ENCODE results near the gene NTSR1. TPM values are rescaled to one million over a fixed set of nuclear protein-coding genes. Genes with fewer than 3 reads are reported as not detected.

NTSR1 gene
- total and polyA plus RNA-seq, 8 donors: 0.06 to 15.9 (median 0.28) TPM; not detected in 5

DNA sequence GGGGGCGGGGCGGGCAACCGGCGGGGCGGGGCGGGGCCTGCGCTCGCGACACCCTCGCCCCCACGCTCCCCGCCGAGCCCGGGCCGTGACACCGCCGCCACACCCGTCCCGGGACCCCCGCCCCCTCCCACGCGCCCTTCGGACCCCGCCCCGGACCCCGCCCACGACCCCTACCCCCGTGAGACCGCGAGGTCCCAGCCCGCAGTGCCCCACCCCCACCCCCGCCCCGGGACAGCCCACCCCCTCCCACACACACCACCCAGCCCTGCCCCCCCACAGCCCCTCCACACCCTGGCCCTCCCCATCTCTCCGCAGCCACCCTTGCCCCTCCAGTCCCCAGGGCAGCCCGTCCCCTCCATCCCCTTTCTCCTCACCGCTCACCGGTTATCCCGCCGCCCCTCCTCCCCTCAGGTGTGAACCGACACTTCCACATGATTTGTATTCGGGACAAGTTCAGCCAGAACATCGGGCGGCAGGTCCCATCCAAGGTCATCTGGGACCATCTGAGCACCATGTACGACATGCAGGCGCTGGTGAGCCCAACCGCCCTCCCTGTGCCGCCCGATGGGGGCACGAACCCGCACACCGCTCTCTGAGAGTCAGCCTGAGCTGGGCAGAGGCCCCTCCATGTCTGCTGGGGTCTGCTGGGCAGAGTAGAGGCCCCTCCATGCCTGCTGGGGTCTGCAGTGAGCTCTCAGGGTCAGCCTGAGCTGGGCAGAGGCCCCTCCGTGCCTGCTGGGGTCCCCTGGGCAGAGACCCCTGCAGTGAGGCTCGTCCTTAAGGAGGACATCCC is 88.3 kb downstream of the NTSR1 start:
- peak in 1 of 2 donors; percentile 64 for DNase-seq
- Histone ChIP-seq H3K27me3 (no peaks in the 10 kb centered on the region), H3K36me3 (peaks cover 27 to 38% (median 37%) of the 10 kb centered on the region in 4 donors), H3K9me3 (no peaks in the 10 kb centered on the region), H3K27ac (peak overlapping the region; percentile 92 to 97 (median 95)), H3K4me1 (peaks cover 28 to 48% (median 39%) of the 10 kb centered on the region in 4 donors), H3K4me3 (peak overlapping the region; percentile 71 to 85 (median 77))
- intact Hi-C loops (cut with DNase I; ENCODE audit: low total_unique reads): no loop called here
- TF ChIP-seq EP300 (IDR thresholded peaks at IDR 0.05) (no peak), POLR2A (IDR thresholded peaks at IDR 0.05) (no peak), POLR2AphosphoS5 (IDR thresholded peaks at IDR 0.05) (no peak)
- TF ChIP-seq, protein P1, sequence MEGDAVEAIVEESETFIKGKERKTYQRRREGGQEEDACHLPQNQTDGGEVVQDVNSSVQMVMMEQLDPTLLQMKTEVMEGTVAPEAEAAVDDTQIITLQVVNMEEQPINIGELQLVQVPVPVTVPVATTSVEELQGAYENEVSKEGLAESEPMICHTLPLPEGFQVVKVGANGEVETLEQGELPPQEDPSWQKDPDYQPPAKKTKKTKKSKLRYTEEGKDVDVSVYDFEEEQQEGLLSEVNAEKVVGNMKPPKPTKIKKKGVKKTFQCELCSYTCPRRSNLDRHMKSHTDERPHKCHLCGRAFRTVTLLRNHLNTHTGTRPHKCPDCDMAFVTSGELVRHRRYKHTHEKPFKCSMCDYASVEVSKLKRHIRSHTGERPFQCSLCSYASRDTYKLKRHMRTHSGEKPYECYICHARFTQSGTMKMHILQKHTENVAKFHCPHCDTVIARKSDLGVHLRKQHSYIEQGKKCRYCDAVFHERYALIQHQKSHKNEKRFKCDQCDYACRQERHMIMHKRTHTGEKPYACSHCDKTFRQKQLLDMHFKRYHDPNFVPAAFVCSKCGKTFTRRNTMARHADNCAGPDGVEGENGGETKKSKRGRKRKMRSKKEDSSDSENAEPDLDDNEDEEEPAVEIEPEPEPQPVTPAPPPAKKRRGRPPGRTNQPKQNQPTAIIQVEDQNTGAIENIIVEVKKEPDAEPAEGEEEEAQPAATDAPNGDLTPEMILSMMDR (IDR thresholded peaks at IDR 0.05): no peak
- 14 to 60% (median 30%) methylated on average over 2 to 52 of the region's 53 CpGs for WGBS, 5 donors

DNA sequence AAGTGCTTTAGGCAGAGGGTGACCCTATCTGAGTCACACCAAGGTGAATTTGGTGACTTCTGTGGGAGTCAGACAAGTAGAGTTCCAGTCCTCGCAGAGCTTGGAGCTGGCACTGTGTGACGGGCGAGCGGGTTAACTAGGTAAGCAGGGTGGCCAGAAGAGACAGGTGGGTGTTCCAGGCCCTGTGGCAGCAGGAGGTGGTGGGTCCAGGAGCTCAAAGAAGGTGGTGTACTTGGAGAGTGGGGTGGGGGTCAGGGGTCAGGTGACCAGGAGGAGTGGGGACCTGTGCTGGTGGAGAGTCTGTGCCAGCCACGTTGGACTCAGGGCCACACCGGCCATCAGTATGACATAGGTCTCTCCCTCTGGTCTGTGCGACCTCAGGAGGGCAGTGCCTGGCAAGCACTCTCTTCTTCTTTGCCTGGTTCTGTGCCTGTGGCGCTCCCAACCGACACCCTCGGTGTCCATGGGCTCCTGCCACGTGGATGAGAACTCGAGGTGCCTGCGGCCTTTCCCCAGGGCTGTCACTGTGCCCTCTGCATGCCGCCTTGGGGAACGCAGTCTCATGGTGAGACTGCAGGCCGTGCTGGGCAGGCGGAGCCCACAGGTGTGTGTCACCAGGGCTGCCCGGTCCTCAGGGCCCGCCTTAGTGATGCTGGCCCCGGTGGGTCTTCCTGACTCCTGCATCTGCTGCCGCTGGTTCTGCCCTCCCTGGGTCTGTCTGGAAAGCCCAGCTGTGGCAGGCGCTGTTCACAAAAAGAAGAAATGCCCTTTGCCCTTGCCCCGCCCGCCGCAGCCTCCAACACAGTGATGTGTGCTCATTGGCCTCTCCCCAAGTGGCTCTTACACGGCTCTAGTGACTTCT is 89.3 kb downstream of the NTSR1 start:
- Histone ChIP-seq H3K4me1 (peaks cover 28 to 53% (median 44%) of the 10 kb centered on the region in 4 donors), H3K36me3 (peaks cover 27 to 38% (median 37%) of the 10 kb centered on the region in 4 donors), H3K27me3 (no peaks in the 10 kb centered on the region), H3K9me3 (no peaks in the 10 kb centered on the region), H3K27ac (peak overlapping the region; percentile 33 to 97 (median 92)), H3K4me3 (peak overlapping the region in 3 of 4 donors; percentile 71 to 79 (median 75))
- DNase-seq: peak; percentile 53
- TF ChIP-seq EP300 (IDR thresholded peaks at IDR 0.05) (no peak), POLR2AphosphoS5 (IDR thresholded peaks at IDR 0.05) (peak in 1 of 3 donors; percentile 50)
- intact Hi-C loops (cut with DNase I; ENCODE audit: low total_unique reads): no loop called here
- WGBS, 5 donors: 38 to 69% (median 61%) methylated on average over 17 to 26 of the region's 26 CpGs

DNA sequence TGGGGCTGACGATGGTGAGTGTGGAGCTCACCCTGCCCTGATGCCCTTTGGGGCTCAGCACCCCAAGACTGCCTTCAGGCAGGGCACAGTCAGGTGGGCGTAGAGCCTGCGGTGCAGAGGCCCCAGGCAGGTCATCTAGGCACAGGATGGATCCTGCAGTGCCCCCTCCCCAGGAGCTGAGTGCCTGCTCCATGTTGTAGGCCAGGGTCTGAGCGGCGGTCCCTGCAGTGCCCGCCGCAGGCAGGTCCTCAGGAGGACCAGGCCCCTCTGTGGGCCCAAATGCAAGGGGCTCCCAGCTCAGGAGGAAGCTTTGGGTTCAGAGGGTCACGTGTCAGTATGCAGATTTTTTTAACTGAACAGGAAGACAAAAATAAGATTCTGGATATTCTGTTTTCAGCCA is 90.4 kb downstream of the NTSR1 start:
- Histone ChIP-seq H3K4me3 (no peak overlapping the region), H3K36me3 (peaks cover 27 to 38% (median 37%) of the 10 kb centered on the region in 4 donors), H3K9me3 (no peaks in the 10 kb centered on the region), H3K4me1 (peaks cover 22 to 51% (median 38%) of the 10 kb centered on the region in 4 donors), H3K27ac (no peak overlapping the region), H3K27me3 (no peaks in the 10 kb centered on the region)
- intact Hi-C loops (cut with DNase I; ENCODE audit: low total_unique reads): no loop called here
- DNase-seq: no peak
- WGBS, 5 donors: 90 to 95% (median 92%) methylated on average over 7 to 8 of the region's 8 CpGs
- no peak for TF ChIP-seq POLR2AphosphoS5 (IDR thresholded peaks at IDR 0.05)
- TF ChIP-seq EP300 (IDR thresholded peaks at IDR 0.05): no peak

DNA sequence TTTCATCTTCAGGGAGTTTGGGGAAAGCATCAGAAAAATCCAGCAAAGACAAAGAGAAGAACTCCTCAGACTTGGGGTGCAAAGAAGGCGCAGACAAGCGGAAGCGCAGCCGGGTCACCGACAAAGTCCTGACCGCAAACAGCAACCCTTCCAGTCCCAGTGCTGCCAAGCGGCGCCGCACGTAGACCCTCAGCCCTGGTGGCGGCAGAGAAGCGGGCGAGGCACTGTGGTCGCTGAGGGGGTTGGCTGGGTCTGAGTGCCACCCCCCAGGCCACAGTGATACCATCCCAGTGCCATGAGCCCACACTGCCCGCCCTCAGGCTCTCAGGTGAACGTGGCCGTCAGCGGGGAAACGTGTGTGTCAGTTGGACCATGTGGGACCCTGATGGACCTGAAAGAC is 90.8 kb downstream of the NTSR1 start:
- intact Hi-C loops (cut with DNase I; ENCODE audit: low total_unique reads): no loop called here

More for the DNA sequence above, 90.8 kb downstream of the NTSR1 start:
- peaks cover 27 to 38% (median 37%) of the 10 kb centered on the region in 4 donors for H3K36me3 ChIP-seq
- H3K4me3 ChIP-seq: no peak overlapping the region
- no peaks in the 10 kb centered on the region for H3K9me3 ChIP-seq
- H3K27ac ChIP-seq: no peak overlapping the region
- DNase-seq: no peak
- 91 to 97% (median 97%) methylated on average over 10 to 19 of the region's 19 CpGs for WGBS, 5 donors
- H3K27me3 ChIP-seq: no peaks in the 10 kb centered on the region
- peaks cover 26 to 54% (median 41%) of the 10 kb centered on the region in 4 donors for H3K4me1 ChIP-seq
- TF ChIP-seq EP300 (IDR thresholded peaks at IDR 0.05): no peak
- no peak for TF ChIP-seq POLR2AphosphoS5 (IDR thresholded peaks at IDR 0.05)
- TF ChIP-seq POLR2A (IDR thresholded peaks at IDR 0.05): no peak
- TF ChIP-seq, protein P1 (IDR thresholded peaks at IDR 0.05): no peak
